ENCODE data around the gene CCR4.
"Not testable (repeated sequence)": the region's sequence is repeated elsewhere in the genome, so short reads cannot be mapped to it uniquely, and the experiment has no call there.

Gene CCR4

DNA sequence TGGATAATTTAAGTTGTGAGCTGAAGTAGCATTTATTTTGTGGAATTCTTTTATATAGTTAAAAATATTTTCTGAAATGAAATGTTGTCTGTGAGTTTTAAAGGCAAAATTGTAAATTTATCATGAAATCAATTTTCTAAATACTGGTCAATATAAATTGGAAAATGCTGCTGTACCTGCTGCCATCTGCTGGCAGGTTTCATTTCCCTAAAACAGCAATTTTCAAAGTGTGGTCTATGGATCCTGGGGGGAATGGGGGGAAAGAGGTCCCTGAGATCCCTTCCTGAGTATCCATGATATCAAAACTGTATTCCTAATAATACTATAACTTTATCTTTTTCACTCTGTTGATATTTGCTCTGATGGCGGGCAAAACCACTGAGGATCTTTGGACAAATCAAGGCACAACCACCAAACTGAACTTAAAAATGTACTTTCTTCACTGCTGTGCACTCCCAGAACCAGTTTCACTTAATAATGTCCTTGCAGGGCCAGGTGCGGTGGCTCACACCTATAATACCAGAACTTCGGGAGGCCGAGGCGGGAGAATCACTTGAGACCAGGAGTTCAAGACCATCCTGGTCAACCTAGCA, 17.2 kb upstream of the CCR4 start:
- Histone ChIP-seq H3K36me3 (ENCODE audit: control insufficient read depth in 1 of 2, insufficient read depth in 2 of 2, low read length in 2 of 2) (no peaks in the 10 kb centered on the region), H3K27ac (ENCODE audit: low read length) (no peak overlapping the region), H3K27me3 (ENCODE audit: low read depth, low read length) (no peaks in the 10 kb centered on the region), H3K4me3 (ENCODE audit: low read depth in 1 of 2, low read length in 2 of 2) (no peak overlapping the region), H3K4me1 (ENCODE audit: control insufficient read depth in 1 of 2, insufficient read depth in 2 of 2, low read length in 2 of 2) (no peaks in the 10 kb centered on the region), H3K9me3 (ENCODE audit: control insufficient read depth in 1 of 2, low read length in 2 of 2) (no peaks in the 10 kb centered on the region)

GRCh38 chr3:32937331-32937730, 14.1 kb upstream of the CCR4 start:
- H3K9me3 ChIP-seq (ENCODE audit: control insufficient read depth in 1 of 2, low read length in 2 of 2): no peaks in the 10 kb centered on the region
- H3K36me3 ChIP-seq (ENCODE audit: control insufficient read depth in 1 of 2, insufficient read depth in 2 of 2, low read length in 2 of 2): no peaks in the 10 kb centered on the region
- no peak overlapping the region for H3K27ac ChIP-seq (ENCODE audit: low read length)
- H3K4me1 ChIP-seq (ENCODE audit: control insufficient read depth in 1 of 2, insufficient read depth in 2 of 2, low read length in 2 of 2): no peaks in the 10 kb centered on the region
- H3K27me3 ChIP-seq (ENCODE audit: low read depth, low read length): no peaks in the 10 kb centered on the region
- H3K4me3 ChIP-seq (ENCODE audit: low read depth in 1 of 2, low read length in 2 of 2): no peak overlapping the region

DNA sequence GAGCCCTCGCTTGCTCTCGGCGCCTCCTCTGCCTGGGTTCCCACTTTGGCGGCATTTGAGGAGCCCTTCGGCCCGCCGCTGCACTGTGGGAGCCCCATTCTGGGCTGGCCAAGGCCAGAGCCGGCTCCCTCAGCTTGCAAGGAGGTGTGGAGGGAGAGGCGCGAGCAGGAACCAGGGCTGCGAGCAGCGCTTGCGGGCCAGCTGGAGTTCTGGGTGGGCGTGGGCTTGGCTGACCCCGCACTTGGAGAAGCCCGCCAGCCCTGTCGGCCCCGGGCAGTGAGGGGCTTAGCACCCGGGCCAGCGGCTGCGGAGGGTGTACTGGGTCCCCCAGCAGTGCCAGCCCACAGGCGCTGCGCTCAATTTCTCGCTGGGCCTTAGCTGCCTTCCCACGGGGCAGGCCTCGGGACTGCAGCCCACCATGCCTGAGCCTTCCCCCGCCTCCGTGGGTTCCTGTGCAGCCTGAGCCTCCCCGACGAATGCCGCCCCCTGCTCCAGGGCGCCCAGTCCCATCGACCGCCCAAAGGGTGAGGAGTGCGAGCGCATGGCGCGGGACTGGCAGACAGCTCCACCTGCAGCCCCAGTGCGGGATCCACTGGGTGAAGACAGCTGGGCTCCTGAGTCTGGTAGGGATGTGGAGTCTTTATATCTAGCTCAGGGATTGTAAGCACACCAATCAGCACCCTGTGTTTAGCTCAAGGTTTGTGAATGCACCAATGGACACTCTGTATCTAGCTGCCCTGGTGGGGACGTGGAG, 11.7 kb upstream of the CCR4 start:
- not testable (repeated sequence) for H3K4me1 ChIP-seq (ENCODE audit: control insufficient read depth in 1 of 2, insufficient read depth in 2 of 2, low read length in 2 of 2); H3K9me3 ChIP-seq (ENCODE audit: control insufficient read depth in 1 of 2, low read length in 2 of 2)

DNA sequence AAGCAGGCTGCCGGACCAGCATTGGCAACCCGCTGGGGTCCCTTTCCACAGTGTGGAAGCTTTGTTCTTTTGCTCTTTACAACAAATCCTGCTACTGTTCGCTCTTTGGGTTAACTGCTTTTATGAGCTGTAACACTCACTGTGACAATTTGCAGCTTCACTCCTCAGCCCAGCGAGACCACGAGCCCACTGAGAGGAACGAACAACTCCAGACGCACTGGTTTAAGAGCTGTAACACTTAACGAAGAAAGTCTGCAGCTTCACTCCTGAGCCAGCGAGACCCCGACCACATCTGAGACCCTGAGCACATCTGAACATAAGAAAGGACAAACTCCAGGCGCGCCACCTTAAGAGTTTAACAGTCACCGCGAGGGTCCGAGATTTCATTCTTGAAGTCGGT, 10.7 kb upstream of the CCR4 start:
- no peaks in the 10 kb centered on the region for H3K9me3 ChIP-seq (ENCODE audit: control insufficient read depth in 1 of 2, low read length in 2 of 2)
- H3K27ac ChIP-seq (ENCODE audit: low read length): no peak overlapping the region
- H3K36me3 ChIP-seq (ENCODE audit: control insufficient read depth in 1 of 2, insufficient read depth in 2 of 2, low read length in 2 of 2): no peaks in the 10 kb centered on the region
- no peak overlapping the region for H3K4me3 ChIP-seq (ENCODE audit: low read depth in 1 of 2, low read length in 2 of 2)
- H3K4me1 ChIP-seq (ENCODE audit: control insufficient read depth in 1 of 2, insufficient read depth in 2 of 2, low read length in 2 of 2): no peaks in the 10 kb centered on the region
- H3K27me3 ChIP-seq (ENCODE audit: low read depth, low read length): no peaks in the 10 kb centered on the region

More for the DNA sequence above, 11.7 kb upstream of the CCR4 start:
- not testable (repeated sequence) for H3K36me3 ChIP-seq (ENCODE audit: control insufficient read depth in 1 of 2, insufficient read depth in 2 of 2, low read length in 2 of 2); H3K27me3 ChIP-seq (ENCODE audit: low read depth, low read length); H3K27ac ChIP-seq (ENCODE audit: low read length); H3K4me3 ChIP-seq (ENCODE audit: low read depth in 1 of 2, low read length in 2 of 2)

DNA sequence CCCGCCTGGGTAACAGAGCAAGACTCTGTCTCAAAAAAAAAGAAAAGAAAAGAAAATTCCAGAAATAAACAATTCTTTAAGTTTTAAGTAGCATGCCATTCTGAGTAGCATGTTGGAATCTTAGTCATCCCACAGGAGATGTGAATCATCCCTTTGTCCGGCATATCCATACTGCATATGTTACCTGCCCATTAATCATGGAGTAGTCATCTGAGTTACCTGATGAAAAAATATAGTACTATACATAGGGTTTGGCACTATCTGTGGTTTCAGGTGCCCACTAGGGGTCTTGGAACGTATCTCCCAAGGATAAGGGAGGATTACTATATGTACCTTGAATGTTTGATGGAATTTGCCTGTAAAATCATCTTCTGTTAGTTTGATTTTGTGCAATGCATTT, 6.3 kb upstream of the CCR4 start:
- Histone ChIP-seq H3K36me3 (ENCODE audit: control insufficient read depth in 1 of 2, insufficient read depth in 2 of 2, low read length in 2 of 2) (no peaks in the 10 kb centered on the region), H3K4me1 (ENCODE audit: control insufficient read depth in 1 of 2, insufficient read depth in 2 of 2, low read length in 2 of 2) (no peaks in the 10 kb centered on the region), H3K27me3 (ENCODE audit: low read depth, low read length) (no peaks in the 10 kb centered on the region), H3K27ac (ENCODE audit: low read length) (no peak overlapping the region), H3K9me3 (ENCODE audit: control insufficient read depth in 1 of 2, low read length in 2 of 2) (no peaks in the 10 kb centered on the region), H3K4me3 (ENCODE audit: low read depth in 1 of 2, low read length in 2 of 2) (no peak overlapping the region)

GRCh38 chr3:32945598-32945997, 5.8 kb upstream of the CCR4 start:
- H3K27ac ChIP-seq (ENCODE audit: low read length); H3K27me3 ChIP-seq (ENCODE audit: low read depth, low read length); H3K9me3 ChIP-seq (ENCODE audit: control insufficient read depth in 1 of 2, low read length in 2 of 2); H3K36me3 ChIP-seq (ENCODE audit: control insufficient read depth in 1 of 2, insufficient read depth in 2 of 2, low read length in 2 of 2); H3K4me3 ChIP-seq (ENCODE audit: low read depth in 1 of 2, low read length in 2 of 2); H3K4me1 ChIP-seq (ENCODE audit: control insufficient read depth in 1 of 2, insufficient read depth in 2 of 2, low read length in 2 of 2): not testable (repeated sequence)

GRCh38 chr3:32946973-32947788, 4.3 kb upstream of the CCR4 start:
- no peak overlapping the region for H3K4me3 ChIP-seq (ENCODE audit: low read depth in 1 of 2, low read length in 2 of 2)
- no peaks in the 10 kb centered on the region for H3K9me3 ChIP-seq (ENCODE audit: control insufficient read depth in 1 of 2, low read length in 2 of 2)
- no peaks in the 10 kb centered on the region for H3K27me3 ChIP-seq (ENCODE audit: low read depth, low read length)
- H3K4me1 ChIP-seq (ENCODE audit: control insufficient read depth in 1 of 2, insufficient read depth in 2 of 2, low read length in 2 of 2): no peaks in the 10 kb centered on the region
- no peaks in the 10 kb centered on the region for H3K36me3 ChIP-seq (ENCODE audit: control insufficient read depth in 1 of 2, insufficient read depth in 2 of 2, low read length in 2 of 2)
- H3K27ac ChIP-seq (ENCODE audit: low read length): no peak overlapping the region

DNA sequence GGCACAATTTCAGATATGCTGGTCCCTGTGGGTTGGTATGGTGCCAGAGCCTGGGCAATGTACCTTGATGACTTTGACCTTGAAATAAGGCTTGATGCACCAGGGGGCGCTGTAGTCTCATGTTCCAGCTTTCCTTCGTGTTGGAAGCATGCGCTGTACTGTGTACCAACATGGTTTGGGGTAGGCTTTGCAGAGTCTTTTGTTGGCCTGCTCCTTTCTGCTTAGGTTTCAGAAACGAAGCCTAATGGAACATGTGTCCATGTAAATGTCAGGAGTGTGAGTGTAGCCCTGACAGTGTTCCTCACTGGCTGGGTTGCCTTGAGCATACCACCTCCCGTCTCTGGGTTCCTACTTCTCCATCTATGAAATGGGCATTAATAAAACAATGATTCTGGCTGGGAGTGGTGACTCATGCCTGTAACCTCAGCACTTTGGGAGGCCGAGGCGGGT, 3.6 kb upstream of the CCR4 start:
- no peaks in the 10 kb centered on the region for H3K4me1 ChIP-seq (ENCODE audit: control insufficient read depth in 1 of 2, insufficient read depth in 2 of 2, low read length in 2 of 2)
- no peaks in the 10 kb centered on the region for H3K36me3 ChIP-seq (ENCODE audit: control insufficient read depth in 1 of 2, insufficient read depth in 2 of 2, low read length in 2 of 2)
- H3K27ac ChIP-seq (ENCODE audit: low read length): no peak overlapping the region
- H3K27me3 ChIP-seq (ENCODE audit: low read depth, low read length): no peaks in the 10 kb centered on the region
- H3K9me3 ChIP-seq (ENCODE audit: control insufficient read depth in 1 of 2, low read length in 2 of 2): no peaks in the 10 kb centered on the region
- no peak overlapping the region for H3K4me3 ChIP-seq (ENCODE audit: low read depth in 1 of 2, low read length in 2 of 2)

DNA sequence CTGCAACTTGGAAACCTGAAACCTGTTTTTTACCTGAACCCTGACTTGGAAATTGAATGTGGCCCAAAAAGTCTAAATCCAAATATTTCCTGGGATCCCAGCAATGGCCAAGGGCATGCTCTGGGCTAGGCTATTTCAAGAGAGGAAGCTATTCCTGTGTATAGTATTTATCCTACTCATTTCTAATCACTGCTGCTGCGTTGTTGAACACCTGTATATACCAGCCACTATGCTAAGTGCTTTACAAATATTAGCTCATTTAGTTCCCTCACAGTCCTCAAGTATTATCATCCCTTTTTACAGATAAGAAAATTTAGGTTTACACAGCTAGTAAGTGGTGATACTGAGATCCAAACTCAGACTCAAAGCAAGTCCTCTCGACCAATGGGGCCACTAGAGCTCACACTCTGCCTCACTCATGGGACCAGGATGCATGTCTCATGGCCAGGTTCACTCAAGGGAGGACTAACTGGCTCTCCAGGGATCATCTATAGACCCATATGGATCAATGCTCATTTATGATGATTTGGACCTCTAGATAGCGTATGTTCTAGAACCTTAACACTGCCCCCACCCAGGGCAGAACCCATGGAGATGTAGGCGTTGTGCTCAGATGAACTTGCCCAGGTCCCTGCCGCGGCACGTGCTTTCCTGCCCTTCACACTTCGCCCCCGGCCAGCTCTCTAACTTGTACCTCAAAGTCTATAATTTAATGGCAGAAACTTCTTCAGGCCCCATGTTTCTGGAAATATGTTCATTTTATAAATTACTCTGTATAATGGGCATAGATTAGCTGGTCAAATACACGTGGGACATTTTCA, 2.6 kb upstream of the CCR4 start:
- Histone ChIP-seq H3K4me3 (ENCODE audit: low read depth in 1 of 2, low read length in 2 of 2) (no peak overlapping the region), H3K27me3 (ENCODE audit: low read depth, low read length) (no peaks in the 10 kb centered on the region), H3K9me3 (ENCODE audit: control insufficient read depth in 1 of 2, low read length in 2 of 2) (no peaks in the 10 kb centered on the region)

DNA sequence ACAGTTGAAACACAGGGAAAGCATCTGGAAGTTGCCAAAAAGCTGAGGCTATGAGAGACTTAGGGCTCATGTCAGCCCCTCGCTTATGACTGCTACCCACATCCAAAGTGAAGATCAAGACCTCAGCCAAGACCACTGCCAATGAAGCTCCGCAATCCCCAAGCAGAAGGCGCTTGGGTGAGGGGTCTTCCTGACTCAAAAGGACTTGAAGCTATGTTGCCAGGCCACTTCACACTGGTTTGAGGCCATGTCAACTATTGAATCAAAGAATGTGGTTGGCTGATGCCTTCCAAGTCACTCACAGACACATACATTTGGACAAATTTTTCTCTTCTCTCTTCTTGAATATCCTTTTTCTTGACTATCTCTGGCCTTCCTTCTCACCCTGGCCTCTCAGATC, 928 bp upstream of the CCR4 start:
- H3K36me3 ChIP-seq (ENCODE audit: control insufficient read depth in 1 of 2, insufficient read depth in 2 of 2, low read length in 2 of 2): no peaks in the 10 kb centered on the region
- no peaks in the 10 kb centered on the region for H3K27me3 ChIP-seq (ENCODE audit: low read depth, low read length)
- no peak overlapping the region for H3K4me3 ChIP-seq (ENCODE audit: low read depth in 1 of 2, low read length in 2 of 2)
- no peaks in the 10 kb centered on the region for H3K9me3 ChIP-seq (ENCODE audit: control insufficient read depth in 1 of 2, low read length in 2 of 2)
- no peaks in the 10 kb centered on the region for H3K4me1 ChIP-seq (ENCODE audit: control insufficient read depth in 1 of 2, insufficient read depth in 2 of 2, low read length in 2 of 2)
- no peak overlapping the region for H3K27ac ChIP-seq (ENCODE audit: low read length)

More for the DNA sequence above, 2.6 kb upstream of the CCR4 start:
- no peaks in the 10 kb centered on the region for H3K4me1 ChIP-seq (ENCODE audit: control insufficient read depth in 1 of 2, insufficient read depth in 2 of 2, low read length in 2 of 2)
- no peak overlapping the region for H3K27ac ChIP-seq (ENCODE audit: low read length)
- H3K36me3 ChIP-seq (ENCODE audit: control insufficient read depth in 1 of 2, insufficient read depth in 2 of 2, low read length in 2 of 2): no peaks in the 10 kb centered on the region

Data from muscle layer of duodenum (tissue), 2 donors.